Sigmoid colon (tissue), 7 donors: ENCODE measurements around the gene FMNL2. TPM values are rescaled to one million over a fixed set of nuclear protein-coding genes. Genes with fewer than 3 reads are reported as not detected.

Experiments
- DNase-seq: peaks from one replicate; pipeline ENCODE4 v3.0.0-alpha.2; 2019
- H3K27ac ChIP-seq, 4 donors: fragments of 200-600 bp; sonication (generic); one replicate each; pipeline ENCODE4 v1.5.1; 2016 to 2019; ENCODE audit warnings: mild to moderate bottlenecking in 1 of 4
- H3K27me3 ChIP-seq, 3 donors: fragments of 200-600 bp; sonication (generic); one replicate each; pipeline ENCODE4 v1.5.1; 2019; ENCODE audit warnings: mild to moderate bottlenecking in 1 of 3
- H3K36me3 ChIP-seq, 4 donors: fragments of 200-600 bp; sonication (generic); one replicate each; pipeline ENCODE4 v1.5.1; 2016 to 2019
- H3K4me1 ChIP-seq, 4 donors: fragments of 200-600 bp; sonication (generic); one replicate each; pipeline ENCODE4 v1.5.1; 2017 to 2019
- H3K4me3 ChIP-seq, 4 donors: fragments of 200-600 bp; sonication (generic); one replicate each; pipeline ENCODE4 v1.5.1; 2017 to 2019; ENCODE audit warnings: mild to moderate bottlenecking in 2 of 4, moderate library complexity in 1 of 4
- H3K9me3 ChIP-seq, 4 donors: fragments of 200-600 bp in 3 of 4; sonication (generic) in 3 of 4; one replicate each; pipeline versions ENCODE4 v1.5.1 to v1.6.1; 2013 to 2019
- CTCF ChIP-seq, 4 experiments: fragments of 450-650 bp in 3 of 4; fragments of 200-600 bp in 1 of 4; IDR thresholded peaks; one replicate each; pipeline ENCODE4 v1.5.1; 2016 to 2019; ENCODE audit warnings: antibody characterized with exemption in 4 of 4, mild to moderate bottlenecking in 3 of 4, moderate library complexity in 2 of 4
- EP300 ChIP-seq, 4 donors: sonication (generic); formaldehyde crosslinking; IDR thresholded peaks; one replicate each; pipeline ENCODE4 v1.6.1; 2017; ENCODE audit warnings: antibody characterized with exemption in 4 of 4
- POLR2A ChIP-seq, 2 donors: fragments of 450-650 bp; IDR thresholded peaks; one replicate each; pipeline ENCODE4 v1.6.1; 2016; ENCODE audit warnings: antibody characterized with exemption in 2 of 2, mild to moderate bottlenecking in 2 of 2, moderate library complexity in 2 of 2
- POLR2AphosphoS5 ChIP-seq, 4 donors: sonication (generic); formaldehyde crosslinking; IDR thresholded peaks; one replicate each; pipeline ENCODE4 v1.6.1; 2017; ENCODE audit warnings: antibody characterized with exemption in 4 of 4
- WGBS, 2 donors: extraction: QIAGEN DNeasy Blood & Tissue Kit; methylation state at CpG; one replicate each; pipeline ENCODE4 v1.1.7; 2013; 5-methylcytosine and 5-hydroxymethylcytosine counted together
- intact Hi-C: fragments of 100-400 bp; cut with DNase I; formaldehyde crosslinking; loops from one replicate; pipeline ENCODE4 v1.15.1; 2023
- polyA plus RNA-seq, 3 donors: library from polyadenylated mRNA; stranded (reverse); fragments of 200-250 nt; gene quantifications; one replicate each; pipeline ENCODE4 v1.2.3, GENCODE V29; 2013
- total RNA-seq, 4 donors: library from RNA; depleted of rRNA; stranded (reverse); fragments of >200 nt; gene quantifications; one replicate each; pipeline ENCODE4 v1.1.0, GENCODE V29; 2016
- donor health status: healthy with polysubstance abuse.
- donor health status: Bipolar disorder and iron deficiency.
- donor health status: healthy.

The FMNL2 gene
- total and polyA plus RNA-seq, 7 donors: 9.4 to 30.5 (median 17.8) TPM

DNA sequence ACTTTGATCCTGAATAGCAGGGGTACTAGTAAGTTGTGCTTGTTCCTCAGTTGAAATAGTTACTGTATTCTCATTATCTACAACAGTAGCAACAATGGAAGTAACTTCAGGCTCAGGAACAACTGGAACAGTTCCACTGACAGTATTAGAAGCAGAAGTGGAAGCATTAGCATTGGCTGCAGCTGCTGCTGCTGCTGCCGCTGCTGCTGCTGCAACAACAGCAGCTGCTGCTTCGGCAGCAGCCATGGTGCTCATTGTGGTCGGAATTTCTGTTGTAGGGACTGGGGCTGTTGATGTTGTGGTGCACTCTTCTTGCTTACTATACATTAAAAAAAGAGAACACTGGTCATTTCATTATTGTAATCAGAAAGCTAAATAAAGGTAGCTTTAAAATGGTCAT is 341.5 kb downstream of the FMNL2 start:
- intact Hi-C loops: no loop called here

DNA sequence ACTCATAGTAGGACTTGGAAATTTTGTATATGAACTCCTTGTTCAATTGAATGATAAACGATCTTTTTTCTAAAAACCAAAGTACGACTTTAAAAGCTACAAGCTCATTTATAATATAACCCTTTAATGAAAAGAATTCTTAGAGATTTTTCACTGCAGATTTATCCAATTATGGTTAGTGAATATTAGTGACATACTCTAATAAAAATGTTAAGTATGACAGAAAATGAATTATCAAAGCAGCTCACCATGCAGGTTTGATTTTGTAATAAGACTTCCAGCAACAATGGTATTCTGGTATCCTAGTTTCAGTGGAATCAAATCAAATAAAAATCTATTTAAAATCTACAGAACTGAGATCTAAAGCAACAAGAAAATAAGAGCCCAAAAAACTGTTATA is 343.8 kb downstream of the FMNL2 start:
- Histone ChIP-seq H3K27ac (no peak overlapping the region), H3K4me1 (no peaks in the 10 kb centered on the region), H3K36me3 (peaks cover 0 to 72% (median 18%) of the 10 kb centered on the region in 4 donors), H3K9me3 (no peaks in the 10 kb centered on the region), H3K27me3 (no peaks in the 10 kb centered on the region), H3K4me3 (no peak overlapping the region)
- intact Hi-C loops: no loop called here
- TF ChIP-seq POLR2A (IDR thresholded peaks at IDR 0.05) (no peak), POLR2AphosphoS5 (IDR thresholded peaks at IDR 0.05) (no peak), CTCF (IDR thresholded peaks at IDR 0.05) (no peak), EP300 (IDR thresholded peaks at IDR 0.05) (no peak)
- WGBS, 2 donors: 83 to 90% methylated on average over 2 of the region's 2 CpGs
- DNase-seq: no peak

More for the DNA sequence above, 341.5 kb downstream of the FMNL2 start:
- no peaks in the 10 kb centered on the region for H3K27me3 ChIP-seq
- H3K4me3 ChIP-seq: no peak overlapping the region
- DNase-seq: no peak
- TF ChIP-seq POLR2A (IDR thresholded peaks at IDR 0.05) (no peak), POLR2AphosphoS5 (IDR thresholded peaks at IDR 0.05) (no peak), CTCF (IDR thresholded peaks at IDR 0.05) (no peak), EP300 (IDR thresholded peaks at IDR 0.05) (no peak)
- H3K9me3 ChIP-seq: no peaks in the 10 kb centered on the region
- WGBS, 2 donors: 92 to 93% methylated on average over 3 of the region's 3 CpGs
- peaks cover 0 to 96% (median 31%) of the 10 kb centered on the region in 4 donors for H3K36me3 ChIP-seq
- no peaks in the 10 kb centered on the region for H3K4me1 ChIP-seq
- no peak overlapping the region for H3K27ac ChIP-seq

DNA sequence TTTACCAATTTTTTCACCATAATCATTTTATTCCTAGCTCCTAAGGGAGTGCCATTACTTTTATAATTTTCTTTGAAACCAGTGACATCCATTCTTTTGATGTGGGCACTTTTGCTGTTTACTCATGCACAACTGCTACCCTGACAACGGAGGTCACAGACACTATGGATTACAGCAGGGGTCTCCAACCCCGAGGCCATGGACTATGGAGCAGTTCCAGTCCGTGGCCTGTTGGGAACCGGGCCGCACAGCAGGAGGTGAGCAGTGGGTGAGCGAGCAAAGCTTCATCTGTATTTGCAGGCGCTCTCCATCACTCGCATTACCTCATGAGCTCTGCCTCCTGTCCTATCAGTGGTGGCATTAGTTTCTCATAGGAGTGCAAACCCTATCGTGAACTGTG is 347.7 kb downstream of the FMNL2 start:
- WGBS, 2 donors: 95 to 97% methylated on average over 9 of the region's 9 CpGs
- peaks cover 0 to 38% (median 0%) of the 10 kb centered on the region in 4 donors for H3K36me3 ChIP-seq
- intact Hi-C loops: no loop called here

DNA sequence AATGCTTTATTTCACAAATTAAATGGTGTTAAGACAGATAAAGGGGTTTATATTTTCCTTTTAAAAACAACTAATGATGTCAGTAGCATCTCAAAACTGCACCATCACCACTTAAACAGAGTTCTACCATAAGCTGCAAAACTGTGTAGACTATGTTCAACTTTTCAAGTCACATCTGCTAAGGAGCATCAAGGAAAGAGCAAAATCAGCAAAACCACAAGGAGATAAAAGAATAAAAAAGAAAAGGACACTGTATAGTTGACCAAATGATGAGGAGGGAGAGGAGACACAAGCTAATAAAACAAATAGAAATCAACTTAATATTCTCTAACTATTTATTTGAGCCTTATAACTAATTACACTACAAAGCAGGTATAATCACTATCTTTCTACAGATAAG is 348.4 kb downstream of the FMNL2 start:
- Histone ChIP-seq H3K4me1 (no peaks in the 10 kb centered on the region), H3K9me3 (no peaks in the 10 kb centered on the region), H3K4me3 (no peak overlapping the region), H3K27me3 (no peaks in the 10 kb centered on the region), H3K36me3 (peaks cover 0 to 35% (median 0%) of the 10 kb centered on the region in 4 donors), H3K27ac (no peak overlapping the region)
- intact Hi-C loops: no loop called here
- DNase-seq: no peak
- TF ChIP-seq CTCF (IDR thresholded peaks at IDR 0.05) (no peak), EP300 (IDR thresholded peaks at IDR 0.05) (no peak), POLR2AphosphoS5 (IDR thresholded peaks at IDR 0.05) (no peak), POLR2A (IDR thresholded peaks at IDR 0.05) (no peak)

More for the DNA sequence above, 347.7 kb downstream of the FMNL2 start:
- Histone ChIP-seq H3K4me1 (no peaks in the 10 kb centered on the region), H3K27me3 (no peaks in the 10 kb centered on the region), H3K27ac (no peak overlapping the region), H3K4me3 (no peak overlapping the region), H3K9me3 (no peaks in the 10 kb centered on the region)
- no peak for DNase-seq
- no peak for TF ChIP-seq CTCF (IDR thresholded peaks at IDR 0.05)
- TF ChIP-seq POLR2AphosphoS5 (IDR thresholded peaks at IDR 0.05): no peak

GRCh38 chr2:152686321-152686720 is 351.3 kb downstream of the FMNL2 start:
- H3K27me3 ChIP-seq: no peaks in the 10 kb centered on the region
- no peak overlapping the region for H3K4me3 ChIP-seq
- intact Hi-C loops: no loop called here
- peaks cover 0 to 12% (median 0%) of the 10 kb centered on the region in 4 donors for H3K36me3 ChIP-seq
- no peak overlapping the region for H3K27ac ChIP-seq
- no peaks in the 10 kb centered on the region for H3K9me3 ChIP-seq
- no peak for DNase-seq
- H3K4me1 ChIP-seq: no peaks in the 10 kb centered on the region
- TF ChIP-seq EP300 (IDR thresholded peaks at IDR 0.05): no peak
- no peak for TF ChIP-seq POLR2A (IDR thresholded peaks at IDR 0.05)
- TF ChIP-seq POLR2AphosphoS5 (IDR thresholded peaks at IDR 0.05): no peak
- no peak for TF ChIP-seq CTCF (IDR thresholded peaks at IDR 0.05)
